ENCODE results near the gene CD7.

Gene CD7

DNA sequence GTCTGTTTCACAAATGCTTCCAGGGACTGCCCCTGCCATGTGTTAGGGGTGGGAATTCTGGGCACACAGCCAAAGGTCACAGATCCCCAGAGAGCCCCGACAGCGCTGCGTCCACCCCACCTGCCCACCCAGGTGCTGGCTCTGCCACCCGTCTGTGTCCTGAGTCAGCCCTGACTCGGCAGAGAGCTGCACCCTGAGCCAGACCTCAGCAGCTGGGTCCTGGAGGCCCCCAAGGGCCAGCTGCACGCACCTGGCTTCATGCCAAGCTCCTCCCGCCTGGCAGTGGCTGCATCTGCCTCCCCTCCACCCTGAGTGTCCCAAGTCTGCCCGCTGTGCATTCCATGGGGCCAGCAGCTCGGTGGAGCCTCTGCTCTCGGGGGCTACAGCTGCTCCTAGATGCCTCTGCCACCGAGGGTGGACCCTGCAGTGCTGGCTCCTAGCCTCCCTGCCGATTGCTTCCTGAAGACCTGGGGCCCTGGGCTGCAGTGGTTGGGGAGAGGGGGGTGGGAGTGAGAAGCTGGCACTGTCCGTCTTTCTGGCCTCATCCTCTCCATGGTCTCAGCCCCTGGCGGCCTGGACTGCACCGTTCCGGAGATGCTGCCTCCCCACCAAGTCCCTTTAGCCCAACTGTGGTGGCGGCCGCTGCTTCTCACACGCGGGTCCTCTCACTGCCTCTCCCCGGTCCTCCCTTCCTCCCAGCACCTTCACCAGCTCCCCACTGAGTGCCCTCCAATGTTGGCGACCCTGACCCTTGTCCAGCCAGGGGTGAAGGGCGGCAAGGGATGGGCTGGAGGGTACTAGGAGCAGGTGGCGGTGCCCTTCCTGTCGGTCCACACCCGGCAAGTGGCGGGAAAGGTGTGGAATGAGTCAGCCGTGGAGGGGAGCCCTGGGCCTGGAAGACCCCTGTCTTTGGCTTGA is 13.2 kb upstream of the CD7 start:
- in situ Hi-C loops (cut with HindIII; ENCODE audit: low pct_unique_long_range_greater_than_20kb, low sequenced_read_pairs), result no loop called here
- no peak for DNase-seq (ENCODE audit: low read depth in 1 of 2, low spot score in 1 of 2)
- no peak for TF ChIP-seq JUND (IDR thresholded peaks at IDR 0.05; ENCODE audit: low read depth)

DNA sequence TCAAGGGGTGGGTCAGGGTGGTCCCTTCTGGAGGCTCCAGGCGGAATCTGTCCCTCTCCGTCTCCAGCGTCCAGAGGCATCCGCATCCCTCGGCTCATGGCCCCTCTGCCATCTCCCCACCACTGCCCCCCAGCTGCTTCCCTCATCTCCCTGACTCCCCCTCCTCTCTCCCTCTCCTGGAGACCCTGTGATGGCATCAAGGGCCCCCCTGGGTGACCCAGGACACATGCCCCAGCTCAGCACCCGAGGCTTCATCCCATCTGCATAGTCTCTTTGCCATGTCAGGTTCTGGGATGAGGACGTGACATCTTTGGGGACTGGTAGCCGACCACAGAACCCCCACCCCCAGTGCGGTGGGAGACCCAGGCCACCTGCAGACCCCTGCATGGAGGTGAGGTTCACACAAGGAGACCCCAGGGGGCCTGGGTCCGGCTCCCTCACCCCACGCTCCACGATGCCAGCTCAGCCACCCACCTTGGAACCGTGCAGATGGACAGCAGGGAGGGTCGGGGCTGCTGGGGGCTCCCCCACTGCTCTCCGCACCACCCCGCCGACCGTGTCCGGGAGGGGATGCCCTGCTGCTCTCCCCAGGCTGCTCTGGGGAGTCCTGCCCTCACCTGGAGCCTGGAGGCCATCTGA is 12.4 kb upstream of the CD7 start:
- TF ChIP-seq JUND (IDR thresholded peaks at IDR 0.05; ENCODE audit: low read depth), result no peak
- in situ Hi-C loops (cut with HindIII; ENCODE audit: low pct_unique_long_range_greater_than_20kb, low sequenced_read_pairs), result no loop called here
- DNase-seq (ENCODE audit: low read depth in 1 of 2, low spot score in 1 of 2), result no peak

- no peak for TF ChIP-seq JUND (IDR thresholded peaks at IDR 0.05; ENCODE audit: low read depth)
- in situ Hi-C loops (cut with HindIII; ENCODE audit: low pct_unique_long_range_greater_than_20kb, low sequenced_read_pairs), result no loop called here
- DNase-seq (ENCODE audit: low read depth in 1 of 2, low spot score in 1 of 2), result no peak
Observed at GRCh38 chr17:82328994-82329507, 11.6 kb upstream of the CD7 start.

GRCh38 chr17:82328141-82328993 is 11.0 kb upstream of the CD7 start:
- DNase-seq (ENCODE audit: low read depth in 1 of 2, low spot score in 1 of 2), result no peak
- in situ Hi-C loops (cut with HindIII; ENCODE audit: low pct_unique_long_range_greater_than_20kb, low sequenced_read_pairs), result no loop called here
- TF ChIP-seq JUND (IDR thresholded peaks at IDR 0.05; ENCODE audit: low read depth), result no peak

- no peak for DNase-seq (ENCODE audit: low read depth in 1 of 2, low spot score in 1 of 2)
- in situ Hi-C loops (cut with HindIII; ENCODE audit: low pct_unique_long_range_greater_than_20kb, low sequenced_read_pairs), result no loop called here
- TF ChIP-seq JUND (IDR thresholded peaks at IDR 0.05; ENCODE audit: low read depth), result no peak
Observed at GRCh38 chr17:82327757-82328140, 10.3 kb upstream of the CD7 start.

DNA sequence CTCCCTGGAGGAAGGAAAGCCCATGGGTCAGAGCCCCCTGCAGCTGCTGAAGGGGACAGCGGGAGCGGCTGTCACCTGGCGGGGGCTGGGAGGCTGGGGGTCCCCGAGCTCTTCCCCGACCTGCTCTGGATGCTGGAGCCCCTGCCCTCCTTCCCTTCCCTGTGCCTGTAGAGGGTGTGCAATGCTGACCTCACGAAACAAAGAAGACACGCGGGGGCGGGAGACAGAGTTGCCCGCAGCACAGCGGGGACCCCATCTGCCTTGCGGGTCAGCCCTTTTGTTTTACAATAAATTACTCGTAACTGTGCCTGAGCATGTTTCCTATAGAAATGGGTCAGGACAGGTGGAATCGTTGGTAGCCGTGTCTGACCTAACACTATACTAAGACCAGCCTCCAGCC is 9.9 kb upstream of the CD7 start:
- in situ Hi-C loops (cut with HindIII; ENCODE audit: low pct_unique_long_range_greater_than_20kb, low sequenced_read_pairs), result no loop called here
- no peak for DNase-seq (ENCODE audit: low read depth in 1 of 2, low spot score in 1 of 2)
- no peak for TF ChIP-seq JUND (IDR thresholded peaks at IDR 0.05; ENCODE audit: low read depth)

GRCh38 chr17:82325286-82326180 is 8.1 kb upstream of the CD7 start:
- no peak for TF ChIP-seq JUND (IDR thresholded peaks at IDR 0.05; ENCODE audit: low read depth)
- in situ Hi-C loops (cut with HindIII; ENCODE audit: low pct_unique_long_range_greater_than_20kb, low sequenced_read_pairs), result no loop called here
- DNase-seq (ENCODE audit: low read depth in 1 of 2, low spot score in 1 of 2), result no peak

- in situ Hi-C loops (cut with HindIII; ENCODE audit: low pct_unique_long_range_greater_than_20kb, low sequenced_read_pairs), result no loop called here
- no peak for DNase-seq (ENCODE audit: low read depth in 1 of 2, low spot score in 1 of 2)
- no peak for TF ChIP-seq JUND (IDR thresholded peaks at IDR 0.05; ENCODE audit: low read depth)
Observed at GRCh38 chr17:82324566-82325285, 7.3 kb upstream of the CD7 start.

DNA sequence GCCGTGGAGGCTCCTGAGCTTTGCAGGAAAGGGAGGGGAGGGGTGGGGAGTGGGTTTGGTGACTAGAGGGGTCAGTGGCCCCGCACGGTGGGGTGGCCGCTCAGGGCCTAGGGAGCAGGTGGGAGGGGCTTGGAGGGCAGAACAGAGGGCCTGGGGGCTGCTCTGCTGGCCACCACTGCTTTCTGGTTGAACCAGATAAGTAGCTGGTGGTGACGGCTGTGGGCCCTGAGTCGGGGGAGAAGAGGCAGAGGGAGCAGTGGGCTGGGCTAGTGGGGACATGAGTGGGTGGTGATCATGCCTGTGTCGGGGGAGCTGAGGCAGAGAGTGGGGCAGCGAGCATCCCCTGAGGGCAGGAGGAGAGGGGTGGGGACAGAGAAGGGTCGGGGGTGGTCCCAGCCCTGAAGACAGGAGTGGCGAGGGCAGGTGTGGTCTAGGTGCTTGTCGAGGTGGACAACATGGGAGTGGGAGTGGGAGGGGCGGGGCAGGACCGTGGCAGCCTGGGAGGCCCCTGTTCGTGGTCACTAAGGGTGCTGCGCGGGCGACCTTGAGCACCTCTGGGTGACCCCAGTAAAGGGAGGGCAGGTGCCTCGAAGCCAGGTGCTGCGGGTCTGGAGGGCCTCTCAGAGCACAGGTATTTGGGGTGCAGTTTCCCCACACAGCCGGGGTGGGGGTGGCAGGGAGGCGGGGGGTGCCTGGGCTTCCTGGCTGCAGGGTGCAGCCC is 6.3 kb upstream of the CD7 start:
- in situ Hi-C loops (cut with HindIII; ENCODE audit: low pct_unique_long_range_greater_than_20kb, low sequenced_read_pairs), result no loop called here
- TF ChIP-seq JUND (IDR thresholded peaks at IDR 0.05; ENCODE audit: low read depth), result no peak
- DNase-seq (ENCODE audit: low read depth in 1 of 2, low spot score in 1 of 2), result no peak

- DNase-seq (ENCODE audit: low read depth in 1 of 2, low spot score in 1 of 2), result no peak
- in situ Hi-C loops (cut with HindIII; ENCODE audit: low pct_unique_long_range_greater_than_20kb, low sequenced_read_pairs), result no loop called here
- no peak for TF ChIP-seq JUND (IDR thresholded peaks at IDR 0.05; ENCODE audit: low read depth)
Observed at GRCh38 chr17:82322526-82323453, 5.4 kb upstream of the CD7 start.
